ENCODE results near the gene FAM13C. TPM values are rescaled to one million over a fixed set of nuclear protein-coding genes. Genes with fewer than 3 reads are reported as not detected.
"Not testable (repeated sequence)": the region's sequence is repeated elsewhere in the genome, so short reads cannot be mapped to it uniquely, and the experiment has no call there.

Gene FAM13C
- polyA plus RNA-seq = 10 to 100 TPM in 1 of 3 donors, 1 to 10 TPM in 2; 1.5 to 15.3 (median 4.4) TPM

GRCh38 chr10:59362144-59362958 is at the start of gene FAM13C:
Gene FAM13C, minus strand, starts transcription at chr10:59362549. Its CDS starts 89 bp downstream, at chr10:59362460.
- 1 to 2% (median 2%) methylated on average over 41 of the region's 41 CpGs for WGBS, 3 donors
- H3K27ac ChIP-seq (ENCODE audit: low read depth, low read length) = no peak within 1 kb of the TSS

GRCh38 chr10:59405235-59405634 is 42.9 kb upstream of the FAM13C start:
- 87 to 89% (median 87%) methylated on average over 3 of the region's 3 CpGs for WGBS, 3 donors

GRCh38 chr10:59400214-59400613 is 37.9 kb upstream of the FAM13C start:
- WGBS, 3 donors = 46 to 63% (median 55%) methylated on average over 1 of the region's 1 CpG
- H3K27ac ChIP-seq (ENCODE audit: low read depth, low read length) = no peak overlapping the region

More at GRCh38 chr10:59405235-59405634, 42.9 kb upstream of the FAM13C start:
- H3K27ac ChIP-seq (ENCODE audit: low read depth, low read length) = no peak overlapping the region

GRCh38 chr10:59399329-59399728 is 37.0 kb upstream of the FAM13C start:
- WGBS, 3 donors = 89 to 97% (median 93%) methylated on average over 4 of the region's 4 CpGs
- not testable (repeated sequence) for H3K27ac ChIP-seq (ENCODE audit: low read depth, low read length)

GRCh38 chr10:59397961-59398360 is 35.6 kb upstream of the FAM13C start:
- H3K27ac ChIP-seq (ENCODE audit: low read depth, low read length) = no peak overlapping the region
- whole genome bisulfite sequencing, 3 donors = 90 to 94% (median 92%) methylated on average over 3 of the region's 3 CpGs

- no peak overlapping the region for H3K27ac ChIP-seq (ENCODE audit: low read depth, low read length)
These were observed 33.6 kb upstream of the FAM13C start for GRCh38 chr10:59395984-59396383.

- H3K27ac ChIP-seq (ENCODE audit: low read depth, low read length) = no peak overlapping the region
- 59 to 89% (median 84%) methylated on average over 1 of the region's 1 CpG for WGBS, 3 donors
These were observed 31.0 kb upstream of the FAM13C start for GRCh38 chr10:59393349-59393748.

GRCh38 chr10:59391060-59391459 is 28.7 kb upstream of the FAM13C start:
- no peak overlapping the region for H3K27ac ChIP-seq (ENCODE audit: low read depth, low read length)
- WGBS, 3 donors = 69 to 76% (median 75%) methylated on average over 2 of the region's 2 CpGs

- H3K27ac ChIP-seq (ENCODE audit: low read depth, low read length) = no peak overlapping the region
- WGBS, 3 donors = 92 to 100% (median 97%) methylated on average over 1 of the region's 1 CpG
These were observed 26.3 kb upstream of the FAM13C start for GRCh38 chr10:59388671-59388976.

- no peak overlapping the region for H3K27ac ChIP-seq (ENCODE audit: low read depth, low read length)
- 54 to 66% (median 56%) methylated on average over 3 of the region's 3 CpGs for WGBS, 3 donors
These were observed 25.8 kb upstream of the FAM13C start for GRCh38 chr10:59387951-59388670.

GRCh38 chr10:59384761-59385160 is 22.4 kb upstream of the FAM13C start:
- H3K27ac ChIP-seq (ENCODE audit: low read depth, low read length) = no peak overlapping the region

GRCh38 chr10:59383908-59384307 is 21.6 kb upstream of the FAM13C start:
- 63 to 83% (median 82%) methylated on average over 3 of the region's 3 CpGs for WGBS, 3 donors
- no peak overlapping the region for H3K27ac ChIP-seq (ENCODE audit: low read depth, low read length)

More at GRCh38 chr10:59384761-59385160, 22.4 kb upstream of the FAM13C start:
- WGBS, 3 donors = 52 to 59% (median 53%) methylated on average over 3 of the region's 3 CpGs

- H3K27ac ChIP-seq (ENCODE audit: low read depth, low read length) = no peak overlapping the region
- WGBS, 3 donors = 43 to 63% (median 49%) methylated on average over 1 of the region's 1 CpG
These were observed 21.1 kb upstream of the FAM13C start for GRCh38 chr10:59383436-59383835.

- WGBS, 3 donors = 35 to 57% (median 48%) methylated on average over 3 of the region's 3 CpGs
These were observed 20.5 kb upstream of the FAM13C start for GRCh38 chr10:59382831-59383295.

GRCh38 chr10:59381687-59382086 is 19.3 kb upstream of the FAM13C start:
- H3K27ac ChIP-seq (ENCODE audit: low read depth, low read length) = no peak overlapping the region
- WGBS, 3 donors = 60 to 78% (median 69%) methylated on average over 1 of the region's 1 CpG

More at GRCh38 chr10:59382831-59383295, 20.5 kb upstream of the FAM13C start:
- H3K27ac ChIP-seq (ENCODE audit: low read depth, low read length) = no peak overlapping the region

GRCh38 chr10:59376846-59377245 is 14.5 kb upstream of the FAM13C start:
- WGBS, 3 donors = 61 to 81% (median 77%) methylated on average over 3 of the region's 3 CpGs
- no peak overlapping the region for H3K27ac ChIP-seq (ENCODE audit: low read depth, low read length)

- 73 to 77% (median 76%) methylated on average over 3 of the region's 3 CpGs for WGBS, 3 donors
- H3K27ac ChIP-seq (ENCODE audit: low read depth, low read length) = no peak overlapping the region
These were observed 13.6 kb upstream of the FAM13C start for GRCh38 chr10:59375990-59376389.

GRCh38 chr10:59374916-59375315 is 12.6 kb upstream of the FAM13C start:
- H3K27ac ChIP-seq (ENCODE audit: low read depth, low read length) = no peak overlapping the region

- H3K27ac ChIP-seq (ENCODE audit: low read depth, low read length) = no peak overlapping the region
- 69 to 86% (median 82%) methylated on average over 3 of the region's 3 CpGs for WGBS, 3 donors
These were observed 10.7 kb upstream of the FAM13C start for GRCh38 chr10:59373071-59373470.

- 50 to 68% (median 51%) methylated on average over 1 of the region's 1 CpG for WGBS, 3 donors
These were observed 10.2 kb upstream of the FAM13C start for GRCh38 chr10:59372543-59372942.

More at GRCh38 chr10:59372543-59372942, 10.2 kb upstream of the FAM13C start:
- H3K27ac ChIP-seq (ENCODE audit: low read depth, low read length) = no peak overlapping the region

Data from adipose tissue (tissue), 3 donors.